ENCODE measurements around the gene MYRIP.

DNA sequence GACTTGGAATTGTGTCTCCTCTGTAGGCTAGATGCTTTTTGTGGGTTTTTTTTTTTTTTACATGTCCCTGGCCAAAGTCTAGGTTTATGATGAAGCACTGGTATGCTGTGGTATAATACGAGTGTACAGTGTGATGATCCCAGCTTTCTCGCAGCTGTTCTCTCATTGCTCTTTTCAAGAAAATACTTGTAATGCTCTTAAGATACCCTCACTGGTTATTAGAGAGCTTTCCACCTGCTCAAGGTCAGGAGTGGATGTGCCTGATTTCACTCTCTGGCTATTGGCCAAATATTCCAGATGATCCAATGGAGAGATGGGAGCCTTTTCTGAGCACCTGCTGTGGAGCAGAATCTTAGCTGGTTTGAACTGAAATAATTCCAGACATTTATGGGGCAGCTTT, 215.1 kb downstream of the MYRIP start:
- TF ChIP-seq, protein P1, sequence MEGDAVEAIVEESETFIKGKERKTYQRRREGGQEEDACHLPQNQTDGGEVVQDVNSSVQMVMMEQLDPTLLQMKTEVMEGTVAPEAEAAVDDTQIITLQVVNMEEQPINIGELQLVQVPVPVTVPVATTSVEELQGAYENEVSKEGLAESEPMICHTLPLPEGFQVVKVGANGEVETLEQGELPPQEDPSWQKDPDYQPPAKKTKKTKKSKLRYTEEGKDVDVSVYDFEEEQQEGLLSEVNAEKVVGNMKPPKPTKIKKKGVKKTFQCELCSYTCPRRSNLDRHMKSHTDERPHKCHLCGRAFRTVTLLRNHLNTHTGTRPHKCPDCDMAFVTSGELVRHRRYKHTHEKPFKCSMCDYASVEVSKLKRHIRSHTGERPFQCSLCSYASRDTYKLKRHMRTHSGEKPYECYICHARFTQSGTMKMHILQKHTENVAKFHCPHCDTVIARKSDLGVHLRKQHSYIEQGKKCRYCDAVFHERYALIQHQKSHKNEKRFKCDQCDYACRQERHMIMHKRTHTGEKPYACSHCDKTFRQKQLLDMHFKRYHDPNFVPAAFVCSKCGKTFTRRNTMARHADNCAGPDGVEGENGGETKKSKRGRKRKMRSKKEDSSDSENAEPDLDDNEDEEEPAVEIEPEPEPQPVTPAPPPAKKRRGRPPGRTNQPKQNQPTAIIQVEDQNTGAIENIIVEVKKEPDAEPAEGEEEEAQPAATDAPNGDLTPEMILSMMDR (IDR thresholded peaks at IDR 0.05; ENCODE audit: low read depth, low read length, poor library complexity, severe bottlenecking), result no peak
- TF ChIP-seq EZH2phosphoT487 (IDR thresholded peaks at IDR 0.05; ENCODE audit: borderline replicate concordance, low read length), result no peak

All from DOHH2 (cell line).